SJCRH30 (cell line): ENCODE results near the gene GPR3. TPM values are rescaled to one million over a fixed set of nuclear protein-coding genes. Genes with fewer than 3 reads are reported as not detected.

ENCODE experiments used
- DNase-seq, 2 experiments: peaks; one replicate each; pipeline ENCODE4 v3.0.0-alpha.2; 2015 to 2020
- H3K27ac ChIP-seq: fragments of 250-450 bp; sonication (Bioruptor Pico); 2 replicates; pipeline ENCODE4 v1.5.1; 2020; ENCODE audit warnings: mild to moderate bottlenecking, moderate library complexity
- H3K27me3 ChIP-seq: fragments of 250-450 bp; sonication (Bioruptor Pico); 2 replicates; pipeline ENCODE4 v1.5.1; 2020; ENCODE audit warnings: mild to moderate bottlenecking, moderate library complexity
- H3K36me3 ChIP-seq: fragments of 250-450 bp; sonication (Bioruptor Pico); 2 replicates; pipeline ENCODE4 v1.5.1; 2020; ENCODE audit warnings: mild to moderate bottlenecking, moderate library complexity
- H3K4me1 ChIP-seq: fragments of 250-450 bp; sonication (Bioruptor Pico); 2 replicates; pipeline ENCODE4 v1.5.1; 2020; ENCODE audit warnings: mild to moderate bottlenecking, moderate library complexity
- H3K4me3 ChIP-seq: fragments of 250-450 bp; sonication (Bioruptor Pico); 2 replicates; pipeline ENCODE4 v1.5.1; 2020; ENCODE audit warnings: mild to moderate bottlenecking, moderate library complexity
- H3K9me3 ChIP-seq: fragments of 250-450 bp; sonication (Bioruptor Pico); replicated peaks from 2 replicates; pipeline ENCODE4 v1.5.1; 2020; ENCODE audit warnings: mild to moderate bottlenecking, moderate library complexity
- total RNA-seq: library from RNA; depleted of rRNA; stranded (reverse); fragments of >200 nt; shearing (Covaris generic); gene quantifications from 2 replicates; pipeline ENCODE4 v1.2.3, GENCODE V29; 2014

The GPR3 gene
- total RNA-seq, 1 experiment from 2014 or later, result 8.3 TPM

- 0 out of 2 replicates have a peak, but pooled peaks cover 4% of the 10 kb centered on the region for H3K36me3 ChIP-seq
- H3K4me3 ChIP-seq, result no peak overlapping the region
- DNase-seq, result no peak
- no peaks in the 10 kb centered on the region for H3K4me1 ChIP-seq
- H3K27me3 ChIP-seq, result no peaks in the 10 kb centered on the region
- no peak overlapping the region for H3K27ac ChIP-seq
- H3K9me3 ChIP-seq, result no peaks in the 10 kb centered on the region
Measured at GRCh38 chr1:27355683-27356082, 36.7 kb upstream of the GPR3 start.

- DNase-seq, result no peak
- Histone ChIP-seq H3K9me3 (no peaks in the 10 kb centered on the region), H3K27ac (no peak overlapping the region), H3K4me3 (no peak overlapping the region), H3K4me1 (no peaks in the 10 kb centered on the region), H3K36me3 (0 out of 2 replicates have a peak, but pooled peaks cover 5% of the 10 kb centered on the region), H3K27me3 (no peaks in the 10 kb centered on the region)
Measured at GRCh38 chr1:27356277-27356618, 36.2 kb upstream of the GPR3 start.

GRCh38 chr1:27356619-27357280, 35.7 kb upstream of the GPR3 start:
- Histone ChIP-seq H3K9me3 (no peaks in the 10 kb centered on the region), H3K4me3 (no peak overlapping the region), H3K36me3 (0 out of 2 replicates have a peak, but pooled peaks cover 8% of the 10 kb centered on the region), H3K27me3 (no peaks in the 10 kb centered on the region), H3K4me1 (no peaks in the 10 kb centered on the region), H3K27ac (no peak overlapping the region)
- DNase-seq, result no peak

- Histone ChIP-seq H3K27ac (no peak overlapping the region), H3K9me3 (no peaks in the 10 kb centered on the region), H3K4me1 (no peaks in the 10 kb centered on the region), H3K4me3 (no peak overlapping the region), H3K27me3 (no peaks in the 10 kb centered on the region), H3K36me3 (0 out of 2 replicates have a peak, but pooled peaks cover 8% of the 10 kb centered on the region)
- peak; percentile 56 to 70 for DNase-seq
Measured at GRCh38 chr1:27357281-27358037, 35.0 kb upstream of the GPR3 start.

DNA sequence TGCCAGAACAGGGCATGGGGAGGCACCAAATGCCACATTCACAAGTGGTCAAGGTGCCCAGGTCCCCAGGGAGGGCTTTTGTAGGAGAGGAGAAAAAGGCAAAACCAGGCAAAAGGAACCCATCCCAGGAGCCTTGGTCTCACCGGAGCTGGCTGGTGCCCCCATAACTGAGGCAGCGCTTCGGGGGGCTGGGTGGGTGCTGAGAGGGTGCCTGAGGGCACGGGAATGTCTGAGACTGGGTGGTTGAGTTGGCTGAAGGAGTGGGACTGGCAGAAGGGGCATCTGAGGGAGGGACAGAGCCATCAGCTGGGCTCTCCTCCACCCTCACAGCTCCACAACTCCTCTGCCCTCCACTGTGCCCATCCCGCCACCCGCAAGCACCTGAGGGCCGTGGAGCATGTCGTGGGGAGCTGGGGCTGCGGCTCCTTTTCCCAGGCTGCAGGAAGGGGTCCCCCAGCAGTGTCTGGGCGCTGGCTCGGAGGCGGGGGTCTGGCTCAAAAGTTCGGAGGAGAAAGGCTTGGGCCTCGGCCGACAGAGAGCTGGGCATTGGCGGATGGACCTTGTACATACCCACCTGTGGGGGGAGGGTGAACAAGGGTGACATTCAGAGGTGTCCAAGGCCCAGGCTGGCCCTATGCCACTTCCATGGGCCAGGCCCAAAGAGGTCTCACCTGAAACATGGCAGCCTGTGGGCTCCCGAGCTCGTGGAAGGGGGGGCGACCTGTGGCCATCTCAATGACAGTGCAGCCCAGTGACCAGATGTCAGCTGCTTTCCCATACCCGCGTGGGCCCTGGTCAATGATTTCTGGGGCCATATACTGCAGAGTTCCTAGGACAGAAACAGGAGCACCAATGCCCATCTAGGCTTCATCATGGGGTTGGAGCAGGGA, 34.1 kb upstream of the GPR3 start:
- Histone ChIP-seq H3K9me3 (no peaks in the 10 kb centered on the region), H3K27me3 (no peaks in the 10 kb centered on the region), H3K4me1 (no peaks in the 10 kb centered on the region), H3K27ac (no peak overlapping the region), H3K4me3 (no peak overlapping the region), H3K36me3 (0 out of 2 replicates have a peak, but pooled peaks cover 8% of the 10 kb centered on the region)
- no peak for DNase-seq

DNA sequence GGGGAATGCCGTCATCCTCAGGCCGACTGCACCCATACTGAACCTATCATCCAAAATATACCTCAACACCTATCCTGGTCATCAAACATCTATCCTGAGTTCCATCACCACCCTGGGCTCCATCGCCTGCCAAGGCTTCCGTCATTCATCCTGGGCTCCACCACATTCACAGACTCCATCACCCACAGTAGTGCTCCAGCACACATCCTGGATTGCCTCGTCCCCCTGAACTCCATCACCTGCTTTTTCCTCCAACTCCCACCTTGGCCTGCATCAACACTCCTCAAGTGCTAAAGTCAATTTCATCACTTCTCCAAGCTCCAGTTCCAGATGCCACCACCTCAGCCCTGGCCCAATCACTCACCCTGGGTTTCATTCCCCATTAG, 33.5 kb upstream of the GPR3 start:
- Histone ChIP-seq H3K36me3 (0 out of 2 replicates have a peak, but pooled peaks cover 8% of the 10 kb centered on the region), H3K4me3 (no peak overlapping the region), H3K27ac (no peak overlapping the region), H3K27me3 (no peaks in the 10 kb centered on the region), H3K9me3 (no peaks in the 10 kb centered on the region), H3K4me1 (no peaks in the 10 kb centered on the region)
- no peak for DNase-seq

DNA sequence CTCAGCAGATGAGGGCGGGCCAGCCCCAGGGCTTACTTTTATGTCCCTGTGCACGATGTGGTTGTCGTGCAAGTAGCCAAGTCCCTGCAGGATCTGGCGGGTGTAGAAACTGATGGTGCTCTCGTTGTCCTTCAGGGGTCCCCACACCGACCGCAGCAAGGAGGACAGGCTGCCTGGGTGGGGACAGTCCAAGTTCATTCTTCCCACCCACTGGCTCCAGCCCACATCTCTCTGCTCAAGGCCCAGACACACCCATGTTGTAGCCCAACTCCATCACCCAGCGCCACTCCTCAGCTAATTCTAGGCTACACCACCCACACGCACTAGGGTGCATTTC, 32.6 kb upstream of the GPR3 start:
- Histone ChIP-seq H3K27me3 (no peaks in the 10 kb centered on the region), H3K4me1 (peaks cover 1% of the 10 kb centered on the region; the same call in 1 of the 2 replicates), H3K27ac (no peak overlapping the region), H3K4me3 (no peak overlapping the region), H3K36me3 (0 out of 2 replicates have a peak, but pooled peaks cover 8% of the 10 kb centered on the region), H3K9me3 (no peaks in the 10 kb centered on the region)
- no peak for DNase-seq

- Histone ChIP-seq H3K4me1 (peaks cover 5% of the 10 kb centered on the region; the same call in 1 of the 2 replicates), H3K9me3 (no peaks in the 10 kb centered on the region), H3K27ac (no peak overlapping the region), H3K27me3 (no peaks in the 10 kb centered on the region), H3K4me3 (no peak overlapping the region), H3K36me3 (0 out of 2 replicates have a peak, but pooled peaks cover 8% of the 10 kb centered on the region)
- DNase-seq, result no peak
Measured at GRCh38 chr1:27360159-27361043, 32.0 kb upstream of the GPR3 start.

GRCh38 chr1:27361044-27361402, 31.4 kb upstream of the GPR3 start:
- H3K36me3 ChIP-seq, result 0 out of 2 replicates have a peak, but pooled peaks cover 6% of the 10 kb centered on the region
- no peaks in the 10 kb centered on the region for H3K27me3 ChIP-seq
- H3K27ac ChIP-seq, result no peak overlapping the region
- no peak overlapping the region for H3K4me3 ChIP-seq
- H3K9me3 ChIP-seq, result no peaks in the 10 kb centered on the region
- no peak for DNase-seq
- peaks cover 5% of the 10 kb centered on the region; the same call in 1 of the 2 replicates for H3K4me1 ChIP-seq

DNA sequence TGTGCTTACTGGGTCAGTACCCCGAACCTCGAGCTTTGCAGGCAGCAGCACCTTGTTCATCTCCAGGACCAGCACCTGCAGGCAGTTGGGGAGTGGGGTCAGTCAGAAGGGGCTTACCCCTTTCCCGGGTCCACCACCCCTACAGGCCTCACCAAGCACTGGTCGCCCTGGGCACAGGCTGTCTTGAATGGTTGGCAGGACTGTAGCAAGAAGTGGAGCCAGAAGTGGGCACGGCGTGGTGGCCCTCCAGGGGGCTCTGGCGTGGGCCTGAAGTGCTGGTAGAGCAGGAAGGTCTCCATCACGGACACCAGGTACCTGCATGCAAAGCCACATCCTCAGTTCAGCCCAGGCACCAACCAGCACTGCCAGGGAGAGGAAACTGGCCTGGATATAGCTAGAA, 30.9 kb upstream of the GPR3 start:
- H3K27me3 ChIP-seq, result no peaks in the 10 kb centered on the region
- no peak for DNase-seq
- peaks cover 5% of the 10 kb centered on the region; the same call in 1 of the 2 replicates for H3K4me1 ChIP-seq
- no peak overlapping the region for H3K27ac ChIP-seq
- H3K36me3 ChIP-seq, result 0 out of 2 replicates have a peak, but pooled peaks cover 4% of the 10 kb centered on the region
- no peaks in the 10 kb centered on the region for H3K9me3 ChIP-seq
- H3K4me3 ChIP-seq, result no peak overlapping the region

GRCh38 chr1:27363766-27364695, 28.4 kb upstream of the GPR3 start:
- DNase-seq, result no peak
- H3K4me3 ChIP-seq, result no peak overlapping the region

GRCh38 chr1:27364696-27365371, 27.6 kb upstream of the GPR3 start:
- no peaks in the 10 kb centered on the region for H3K9me3 ChIP-seq
- DNase-seq, result no peak
- peak overlapping the region; percentile 71 for H3K4me3 ChIP-seq
- no peaks in the 10 kb centered on the region for H3K27me3 ChIP-seq
- peaks cover 8% of the 10 kb centered on the region; the same call in 1 of the 2 replicates for H3K4me1 ChIP-seq
- H3K27ac ChIP-seq, result peak overlapping the region; percentile 57
- 0 out of 2 replicates have a peak, but pooled peaks cover 4% of the 10 kb centered on the region for H3K36me3 ChIP-seq

More at GRCh38 chr1:27363766-27364695, 28.4 kb upstream of the GPR3 start:
- Histone ChIP-seq H3K4me1 (peaks cover 8% of the 10 kb centered on the region; the same call in 1 of the 2 replicates), H3K27ac (no peak overlapping the region), H3K36me3 (0 out of 2 replicates have a peak, but pooled peaks cover 4% of the 10 kb centered on the region), H3K27me3 (no peaks in the 10 kb centered on the region), H3K9me3 (no peaks in the 10 kb centered on the region)
